Naive thymus-derived CD4-positive, alpha-beta T cell (primary cell): ENCODE measurements around the gene OSBPL6. TPM values are rescaled to one million over a fixed set of nuclear protein-coding genes. Genes with fewer than 3 reads are reported as not detected.
A peak's percentile ranks its signal among the peaks of the same experiment; 100 is the strongest.

ENCODE experiments used
- ATAC-seq: fragments of 150-1000 bp; cut with Tn5 transposase; 2 replicates; pipeline ENCODE4 v1.10.0; 2021; ENCODE audit warnings: mild to moderate bottlenecking, moderate library complexity
- CTCF ChIA-PET: fragments of 350-600 bp; sonication (Branson Sonifier 250); formaldehyde crosslinking; loops from one replicate; lab custom pipeline; 2021; ENCODE audit warnings: antibody characterized with exemption; lab: Charles Lee
- POLR2A ChIA-PET: fragments of 350-600 bp; sonication (Branson Sonifier 250); formaldehyde crosslinking; loops from one replicate; lab custom pipeline; 2021; ENCODE audit warnings: antibody characterized with exemption, inconsistent platforms; lab: Charles Lee
- DNase-seq, 9 donors: peaks; one replicate each; pipeline versions ENCODE4 v3.0.0 to v3.0.0-alpha.2; 2020 to 2022; ENCODE audit warnings: mixed read lengths in 1 of 9
- H3K27ac ChIP-seq: one replicate; pipeline ENCODE4 v1.7.0; 2013; ENCODE audit warnings: mild to moderate bottlenecking, low read depth, low read length, moderate library complexity
- H3K27me3 ChIP-seq, 2 donors: one replicate each; pipeline ENCODE4 v1.7.0; 2013; ENCODE audit warnings: low read length in 2 of 2, mild to moderate bottlenecking in 2 of 2, moderate library complexity in 2 of 2; ENCODE audit not compliant: control insufficient read depth in 2 of 2, insufficient read depth in 2 of 2
- H3K36me3 ChIP-seq, 3 experiments: 1 replicate in 2 of 3; 2 replicates in 1 of 3; pipeline ENCODE4 v1.7.0; 2013; ENCODE audit warnings: low read length in 3 of 3, mild to moderate bottlenecking in 3 of 3, moderate library complexity in 1 of 3; ENCODE audit not compliant: insufficient read depth in 3 of 3, control insufficient read depth in 2 of 3
- H3K4me1 ChIP-seq, 2 donors: one replicate each; pipeline ENCODE4 v1.7.0; 2013; ENCODE audit warnings: low read length in 2 of 2, mild to moderate bottlenecking in 2 of 2, moderate library complexity in 1 of 2; ENCODE audit not compliant: control insufficient read depth in 2 of 2, insufficient read depth in 2 of 2
- H3K4me3 ChIP-seq: 2 replicates; pipeline ENCODE4 v1.7.0; 2013; ENCODE audit warnings: mild to moderate bottlenecking, low read length
- H3K9me3 ChIP-seq, 3 experiments: 1 replicate in 2 of 3; 2 replicates in 1 of 3; pipeline ENCODE4 v1.7.0; 2013; ENCODE audit warnings: low read length in 3 of 3; ENCODE audit not compliant: control insufficient read depth in 2 of 3
- H3K27ac Mint-ChIP-seq, 9 donors: one replicate each; pipeline ENCODE4 v1.8.0; 2020 to 2022; ENCODE audit warnings: mixed read lengths in 9 of 9, mild to moderate bottlenecking in 8 of 9, moderate library complexity in 5 of 9, inconsistent platforms in 2 of 9
- H3K27me3 Mint-ChIP-seq, 5 donors: one replicate each; pipeline ENCODE4 v1.8.0; 2021 to 2022; ENCODE audit warnings: mixed read lengths in 5 of 5, mild to moderate bottlenecking in 1 of 5
- H3K36me3 Mint-ChIP-seq, 5 donors: one replicate each; pipeline ENCODE4 v1.8.0; 2020 to 2022; ENCODE audit warnings: mixed read lengths in 5 of 5, mild to moderate bottlenecking in 3 of 5, inconsistent platforms in 1 of 5
- H3K4me1 Mint-ChIP-seq, 7 donors: one replicate each; pipeline ENCODE4 v1.8.0; 2020 to 2022; ENCODE audit warnings: mixed read lengths in 7 of 7, mild to moderate bottlenecking in 3 of 7, inconsistent platforms in 1 of 7
- H3K4me3 Mint-ChIP-seq, 10 donors: one replicate each; pipeline ENCODE4 v1.8.0; 2020 to 2022; ENCODE audit warnings: mild to moderate bottlenecking in 10 of 10, mixed read lengths in 10 of 10, moderate library complexity in 6 of 10, inconsistent platforms in 2 of 10
- H3K9me3 Mint-ChIP-seq, 11 donors: one replicate each; pipeline ENCODE4 v1.8.0; 2020 to 2022; ENCODE audit warnings: mixed read lengths in 11 of 11, mild to moderate bottlenecking in 4 of 11, inconsistent platforms in 1 of 11, moderate library complexity in 1 of 11
- intact Hi-C, 2 donors: fragments of 100-400 bp; cut with micrococcal nuclease; formaldehyde crosslinking; loops; one replicate each; pipeline ENCODE4 v1.15.1; 2023
- polyA plus RNA-seq, 2 donors: library from polyadenylated mRNA; unstranded; fragments of 300-500 nt; fragmentation: Illumina TruSeq; gene quantifications; one replicate each; pipeline ENCODE4 v1.2.3, GENCODE V29; 2021
- total RNA-seq, 6 experiments: library from RNA in 5 of 6; stranded (reverse) in 5 of 6; gene quantifications; 1 replicate in 5 of 6; 2 replicates in 1 of 6; pipeline ENCODE4 v1.2.3 and lab custom pipeline; 2021 to 2026

OSBPL6 gene
- total and polyA plus RNA-seq, 7 experiments from 2014 or later, result 0.05 to 1.1 (median 0.48) TPM; not detected in 2

DNA sequence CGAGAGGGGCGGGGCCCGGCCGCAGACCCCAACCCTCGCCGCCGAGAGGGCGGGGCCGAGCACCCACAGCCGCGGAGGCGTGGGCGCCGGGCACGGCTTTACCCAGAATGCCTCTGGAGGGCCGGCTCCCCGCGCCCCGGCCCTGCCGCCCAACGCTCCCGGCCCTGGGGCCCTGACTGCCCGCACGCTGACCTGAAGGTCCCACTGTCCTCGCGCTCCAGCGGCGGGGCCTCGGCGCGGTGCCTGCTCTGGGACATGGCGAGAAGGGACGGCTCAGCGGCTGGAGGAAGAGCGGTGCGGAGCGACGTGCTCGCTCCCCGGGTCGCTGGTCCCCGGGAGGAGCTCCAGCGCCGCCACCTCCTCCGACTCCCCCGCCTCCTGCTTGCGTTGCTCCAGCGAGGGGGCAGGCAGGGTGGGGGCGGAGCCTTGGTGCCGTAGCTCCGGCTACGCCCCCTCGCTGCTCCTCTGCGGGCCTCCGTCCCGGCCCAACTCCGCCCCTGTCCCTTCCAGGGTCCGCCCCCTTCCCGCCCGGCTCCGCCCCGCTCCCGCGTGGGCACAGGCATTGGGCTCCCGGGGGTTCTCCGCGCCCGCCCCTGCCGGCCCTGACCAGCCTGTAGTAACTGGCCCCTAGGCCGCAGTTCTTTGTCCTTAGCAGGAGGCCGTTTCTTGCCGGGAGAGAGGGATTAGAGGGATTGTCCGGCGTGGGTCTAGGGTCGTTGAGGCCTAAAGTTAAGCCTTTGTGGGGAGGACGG, 256.6 kb downstream of the OSBPL6 start, which contains the start of the genes PJVK and PRKRA:
TSS of gene PJVK (plus strand) at position 605 of the 752 bp plus-strand sequence. CDS start 2,032 bp downstream, outside the sequence.
TSS of gene PRKRA (minus strand) at position 402 of the 752 bp plus-strand sequence. CDS start at position 257, 145 bp downstream.
- Mint-ChIP-seq H3K36me3 (peaks cover 5 to 16% (median 9%) of the 10 kb centered on the region in 5 donors), H3K4me1 (peaks cover 12 to 36% (median 30%) of the 10 kb centered on the region in 7 donors), H3K9me3 (peaks cover 0 to 4% (median 0%) of the 10 kb centered on the region in 11 donors), H3K27me3 (peaks cover 0 to 9% (median 0%) of the 10 kb centered on the region in 5 donors), H3K27ac (peak within 1 kb of the TSS; percentile 88 to 98 (median 95)), H3K4me3 (peak within 1 kb of the TSS; percentile 90 to 96 (median 90))
- CTCF ChIA-PET, result interaction anchor here (0.6 to 1.7 kb wide), 4 partner anchors 28 to 36 kb away, joined by 3 to 5 read pairs (median 4); no protein-coding TSS in a partner anchor
- Histone ChIP-seq H3K4me1 (peaks cover 12 to 25% of the 10 kb centered on the region in 2 donors), H3K36me3 (peaks cover 0 to 9% (median 4%) of the 10 kb centered on the region in 3 experiments), H3K27me3 (no peaks in the 10 kb centered on the region), H3K4me3 (peak within 1 kb of the TSS; percentile 94), H3K27ac (peak within 1 kb of the TSS; percentile 100), H3K9me3 (no peaks in the 10 kb centered on the region)
- DNase-seq, result peak; percentile 92 to 99 (median 93)
- ATAC-seq, result peak; percentile 94
- POLR2A ChIA-PET, result interaction anchor here (0.6 to 3.3 kb wide), 14 partner anchors 14 to 1186 kb away, joined by 3 to 31 read pairs (median 4); partner anchors contain the start of genes NFE2L2 and PLEKHA3
- intact Hi-C loops, result loop anchor here (1.0 to 10.0 kb wide), 12 partner anchors 27 to 1556 kb away; partner anchors contain the start of genes CWC22 (in 2 of the 2), FKBP7 (in 2 of the 2), HNRNPA3 (in 1 of the 2) and OSBPL6 (in 1 of the 2)

DNA sequence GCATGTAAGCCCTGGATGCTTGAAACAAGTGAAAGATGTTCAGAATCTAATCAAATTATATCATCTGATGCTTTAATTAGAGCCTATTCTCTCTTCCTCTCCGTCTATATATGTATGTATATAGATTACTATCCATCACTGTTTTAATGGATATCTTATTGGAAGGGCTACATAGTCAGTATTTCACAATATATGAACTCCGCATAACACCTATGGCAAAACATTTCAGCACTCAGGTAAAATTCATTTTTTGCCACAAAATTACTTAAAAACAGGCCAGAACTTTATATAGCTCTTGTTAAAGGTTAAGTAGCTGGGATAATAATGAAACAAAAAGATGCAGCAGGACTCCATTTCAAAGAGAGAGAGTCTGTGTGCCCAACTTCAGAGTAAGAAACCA, 258.0 kb downstream of the OSBPL6 start:
- peak overlapping the region in 9 of 10 donors; percentile 2 to 96 (median 61) for H3K4me3 Mint-ChIP-seq
- peaks cover 0 to 4% (median 0%) of the 10 kb centered on the region in 11 donors for H3K9me3 Mint-ChIP-seq
- peaks cover 0 to 9% (median 0%) of the 10 kb centered on the region in 5 donors for H3K27me3 Mint-ChIP-seq
- CTCF ChIA-PET, result no interaction called here
- no peak overlapping the region for H3K4me3 ChIP-seq
- H3K4me1 ChIP-seq, result peaks cover 12 to 25% of the 10 kb centered on the region in 2 donors
- peaks cover 5 to 12% (median 7%) of the 10 kb centered on the region in 5 donors for H3K36me3 Mint-ChIP-seq
- H3K36me3 ChIP-seq, result peaks cover 0 to 3% (median 1%) of the 10 kb centered on the region in 3 experiments
- ATAC-seq (no peak), DNase-seq (no peak)
- peaks cover 12 to 36% (median 28%) of the 10 kb centered on the region in 7 donors for H3K4me1 Mint-ChIP-seq
- no peak overlapping the region for H3K27ac ChIP-seq
- no peaks in the 10 kb centered on the region for H3K27me3 ChIP-seq
- no peaks in the 10 kb centered on the region for H3K9me3 ChIP-seq
- intact Hi-C loops, result loop anchor here in 1 of 2 donors (10.0 kb wide), 2 partner anchors 812 to 838 kb away; partner anchors contain the start of gene SESTD1
- POLR2A ChIA-PET, result no interaction called here
- H3K27ac Mint-ChIP-seq, result peak overlapping the region in 2 of 9 donors; percentile 43 to 88

Other genes starting within 250 kb of the OSBPL6 start
- gene PDE11A, start 121.7 kb upstream of the OSBPL6 start, total RNA-seq, result not detected
- not detected for gene PDE11A, start 121.7 kb upstream of the OSBPL6 start, polyA plus RNA-seq
- gene RBM45, start 82.1 kb upstream of the OSBPL6 start, total RNA-seq, result 10 to 100 TPM in 3 of 5 experiments, 1 to 10 TPM in 2; 8.0 to 26.7 (median 17.5) TPM
- gene RBM45, start 82.1 kb upstream of the OSBPL6 start, polyA plus RNA-seq, result 10 to 100 TPM; 10.2 to 12.0 TPM